HS-5 (cell line): ENCODE data around the gene KLRG1.
A peak's percentile ranks its signal among the peaks of the same experiment; 100 is the strongest.

Source experiments
- DNase-seq: peaks from one replicate; pipeline ENCODE4 v3.0.0-alpha.2; 2012; ENCODE audit warnings: low read depth

The KLRG1 gene

DNA sequence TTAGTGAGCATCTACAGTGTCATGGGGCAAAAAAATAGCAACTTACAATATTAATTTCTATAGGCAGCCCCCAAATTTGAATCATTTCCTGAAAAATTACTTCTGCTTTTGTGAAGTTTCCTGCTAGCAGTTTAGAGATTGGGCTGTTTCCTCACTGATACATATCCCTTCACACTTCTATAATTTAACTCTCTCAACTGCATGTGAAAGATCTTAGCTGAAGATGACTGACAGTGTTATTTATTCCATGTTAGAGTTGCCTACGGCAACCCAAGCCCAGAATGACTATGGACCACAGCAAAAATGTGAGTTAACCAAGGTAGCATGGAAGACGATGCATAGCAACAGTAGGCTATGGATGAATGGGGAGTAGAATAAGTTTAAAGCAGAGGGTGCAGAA lies at the start of gene KLRG1:
KLRG1 (plus strand) TSS at position 134 of the 400 bp plus-strand sequence; CDS start at position 224, 90 bp downstream.
- no peak for DNase-seq

DNA sequence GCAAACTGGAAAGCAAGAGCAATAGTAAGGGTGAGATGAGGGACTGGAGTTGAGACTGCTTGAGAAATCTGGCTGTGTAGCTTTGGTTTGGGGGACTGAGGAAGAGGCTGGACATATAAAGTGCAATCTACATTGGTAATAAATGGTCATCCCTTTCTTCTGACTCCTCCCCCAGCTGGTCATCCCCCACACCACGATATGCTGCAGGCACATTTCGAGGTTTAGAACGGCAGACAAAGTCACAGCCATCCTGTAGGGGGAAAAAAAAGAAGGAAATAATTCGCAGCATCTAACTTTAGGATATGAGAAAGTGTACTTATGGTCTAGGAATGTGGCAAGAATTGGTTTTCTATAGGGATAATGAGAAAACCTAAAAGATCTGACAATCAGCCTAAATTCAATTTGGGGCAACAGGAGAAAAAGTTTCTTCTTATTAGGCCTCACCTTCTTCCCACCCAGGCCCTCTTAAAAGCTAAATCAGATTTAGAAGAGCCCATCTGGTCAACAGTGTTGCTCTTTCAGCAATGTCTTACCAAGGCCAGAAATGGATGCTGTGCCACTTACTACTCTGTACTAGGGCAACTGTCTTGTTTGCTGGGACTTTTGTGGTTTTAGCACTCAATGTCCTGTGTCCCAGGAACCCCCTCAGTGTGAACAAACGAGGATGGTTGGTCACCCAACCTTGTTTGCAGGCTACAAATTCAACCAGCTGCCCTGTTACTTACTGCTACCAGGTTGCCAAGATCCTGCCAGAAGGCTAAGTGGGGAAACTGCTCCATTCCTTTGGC lies 47.5 kb upstream of the KLRG1 start:
- DNase-seq, result no peak

DNA sequence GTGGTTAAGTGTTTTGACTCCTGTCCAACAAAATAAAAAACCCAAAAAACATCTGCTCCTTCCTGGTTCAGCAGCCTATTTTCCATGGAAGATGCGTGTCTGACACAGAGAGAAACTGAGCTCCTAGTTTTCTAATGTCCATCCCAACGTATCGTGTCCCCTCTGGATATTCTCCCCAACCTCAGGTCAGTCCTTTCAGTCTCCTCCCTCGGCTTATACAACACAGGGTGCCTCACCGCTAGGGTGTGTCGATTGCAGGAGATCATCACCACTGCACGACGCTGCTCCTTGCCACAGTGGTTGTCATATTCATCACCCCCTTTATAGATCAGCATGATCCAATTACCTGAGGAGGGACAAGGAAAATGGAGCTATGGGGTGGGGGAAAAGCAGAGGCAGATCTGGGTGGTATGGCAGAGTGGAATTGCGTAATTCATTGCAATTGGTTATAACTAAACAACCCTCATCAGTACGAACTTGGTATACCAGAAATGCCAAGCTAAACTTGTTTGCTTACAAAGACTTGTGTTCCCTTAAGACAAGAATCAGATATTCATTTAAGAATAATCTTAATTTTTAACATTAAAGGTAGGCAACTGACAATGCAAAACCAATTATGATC lies 45.7 kb upstream of the KLRG1 start:
- no peak for DNase-seq

DNA sequence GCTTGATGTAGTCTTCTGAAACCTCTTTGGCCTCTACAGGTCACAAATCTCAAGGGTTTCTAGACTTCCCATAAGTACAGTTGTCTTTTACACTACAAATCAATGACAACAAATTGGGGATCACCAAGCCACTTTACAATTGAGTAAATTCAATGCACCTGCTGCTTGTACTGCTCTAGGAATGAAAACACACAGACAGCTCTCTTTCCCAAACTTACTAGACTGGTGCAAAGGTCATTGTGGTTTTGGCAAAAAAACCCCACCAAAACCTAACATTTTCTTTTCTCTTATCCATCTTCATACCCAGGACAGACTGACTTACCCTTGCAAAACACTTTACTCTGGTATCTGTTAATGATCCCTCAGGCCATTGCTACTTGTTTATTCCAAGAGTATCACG lies 42.6 kb upstream of the KLRG1 start:
- DNase-seq, result no peak

DNA sequence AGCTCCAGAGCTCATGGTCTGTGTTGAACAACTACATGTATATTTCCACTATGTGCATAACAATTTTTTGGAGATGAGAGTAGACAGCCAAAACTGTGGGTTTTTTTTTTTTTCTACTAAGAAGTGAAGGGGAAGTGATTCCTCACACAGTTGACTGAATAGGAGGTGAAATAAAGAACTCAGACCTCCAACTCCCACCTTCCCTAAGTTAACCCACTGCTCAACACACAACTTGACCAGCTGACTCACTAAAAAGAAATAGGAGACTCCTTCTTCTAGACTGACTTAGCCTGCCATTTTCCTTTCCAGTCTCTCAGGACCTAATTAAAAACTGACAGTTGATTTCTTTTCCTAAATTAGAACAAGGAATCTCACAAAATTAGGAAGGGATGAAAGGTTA lies 41.6 kb upstream of the KLRG1 start:
- no peak for DNase-seq

DNA sequence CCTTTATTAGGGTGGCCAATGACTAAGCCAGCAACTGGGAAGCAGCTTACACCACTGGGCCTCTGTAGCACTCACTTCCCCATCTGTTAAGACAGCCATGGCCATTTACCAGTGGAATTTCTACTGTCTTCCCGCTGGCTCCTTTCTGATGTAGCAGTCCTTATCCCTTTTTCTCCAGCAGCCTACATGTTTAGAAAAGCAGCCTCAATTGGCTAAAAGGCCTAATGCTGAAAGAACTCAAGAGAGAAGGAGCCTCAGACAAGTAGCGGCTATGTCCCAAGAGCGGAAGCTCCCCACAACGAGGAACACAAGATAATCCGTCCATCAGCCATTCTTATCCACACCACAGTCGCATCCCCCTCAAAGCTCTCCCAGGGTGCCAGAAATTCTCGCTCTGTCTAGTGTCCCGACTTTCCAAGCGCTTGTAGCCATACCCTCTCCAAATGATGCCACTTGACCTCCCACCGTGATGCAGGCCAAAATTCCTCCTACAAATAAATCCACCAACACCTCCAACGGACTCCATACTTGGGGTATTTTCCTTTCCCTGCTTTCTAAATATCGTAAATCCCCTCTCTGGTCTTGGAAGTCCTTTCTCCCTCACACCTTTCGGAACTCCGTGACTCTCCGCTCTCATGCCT lies 40.5 kb upstream of the KLRG1 start:
- peak; percentile 14 for DNase-seq

DNA sequence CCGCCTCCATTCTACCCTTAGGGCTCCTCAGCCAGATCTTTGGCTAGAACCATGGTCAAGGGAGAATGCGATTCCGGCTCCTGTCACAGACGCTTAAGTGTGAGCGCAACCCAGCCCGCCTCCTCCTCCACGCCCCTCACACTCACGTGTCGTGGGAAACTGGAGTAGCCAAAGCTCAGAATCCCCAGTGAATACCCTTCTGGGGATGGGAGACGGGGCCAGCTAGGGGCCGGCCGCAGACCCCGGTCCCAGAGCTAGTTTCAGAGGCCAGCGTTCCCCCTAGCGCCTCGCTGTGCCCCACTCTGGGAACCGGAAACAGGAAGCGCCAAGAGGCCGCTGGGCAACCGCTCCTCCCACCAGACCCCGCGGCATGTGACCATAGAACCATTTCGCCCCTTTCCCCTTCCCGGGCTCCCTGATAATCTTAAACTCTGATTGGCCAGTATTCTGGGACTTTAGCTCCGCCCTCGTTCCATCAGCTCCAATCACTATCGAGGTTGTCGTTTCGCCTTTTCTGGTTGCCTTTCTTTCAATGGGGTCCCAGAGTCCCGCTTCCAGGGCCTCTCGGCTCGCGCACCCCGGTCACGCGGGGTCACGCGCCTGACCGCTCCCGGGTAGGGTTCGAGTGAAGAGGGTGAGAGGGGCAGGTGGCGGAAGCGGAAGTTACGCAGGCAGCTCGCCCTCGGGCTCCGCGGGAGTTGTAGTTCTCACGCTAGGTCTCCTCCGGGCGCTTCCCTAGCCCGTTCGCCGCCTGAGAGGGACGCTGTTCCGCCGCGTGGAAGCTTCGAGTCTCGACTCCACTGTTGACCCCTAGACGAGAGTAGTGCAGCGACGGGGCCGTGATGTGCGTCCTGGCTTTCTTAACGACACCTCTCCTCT lies 39.8 kb upstream of the KLRG1 start, which contains the start of gene M6PR:
M6PR (minus strand) TSS at position 304 of the 879 bp plus-strand sequence. CDS start 3,241 bp downstream, outside the sequence.
- peak; percentile 94 for DNase-seq

DNA sequence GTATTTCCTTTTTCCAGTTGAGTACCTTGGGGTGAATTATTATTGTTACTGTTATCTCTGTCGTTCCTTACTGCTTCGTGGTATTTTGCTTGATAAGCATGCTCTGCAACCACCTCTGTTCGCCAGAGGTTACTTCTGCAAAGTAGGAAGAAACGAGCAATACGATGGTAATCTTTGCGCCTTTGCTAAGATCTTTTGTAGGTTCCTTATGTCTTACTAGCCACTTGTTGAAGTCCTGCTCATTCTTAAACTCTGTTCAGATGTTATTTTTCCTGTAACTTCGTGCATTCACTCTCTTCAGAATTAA lies 39.2 kb upstream of the KLRG1 start:
- no peak for DNase-seq

DNA sequence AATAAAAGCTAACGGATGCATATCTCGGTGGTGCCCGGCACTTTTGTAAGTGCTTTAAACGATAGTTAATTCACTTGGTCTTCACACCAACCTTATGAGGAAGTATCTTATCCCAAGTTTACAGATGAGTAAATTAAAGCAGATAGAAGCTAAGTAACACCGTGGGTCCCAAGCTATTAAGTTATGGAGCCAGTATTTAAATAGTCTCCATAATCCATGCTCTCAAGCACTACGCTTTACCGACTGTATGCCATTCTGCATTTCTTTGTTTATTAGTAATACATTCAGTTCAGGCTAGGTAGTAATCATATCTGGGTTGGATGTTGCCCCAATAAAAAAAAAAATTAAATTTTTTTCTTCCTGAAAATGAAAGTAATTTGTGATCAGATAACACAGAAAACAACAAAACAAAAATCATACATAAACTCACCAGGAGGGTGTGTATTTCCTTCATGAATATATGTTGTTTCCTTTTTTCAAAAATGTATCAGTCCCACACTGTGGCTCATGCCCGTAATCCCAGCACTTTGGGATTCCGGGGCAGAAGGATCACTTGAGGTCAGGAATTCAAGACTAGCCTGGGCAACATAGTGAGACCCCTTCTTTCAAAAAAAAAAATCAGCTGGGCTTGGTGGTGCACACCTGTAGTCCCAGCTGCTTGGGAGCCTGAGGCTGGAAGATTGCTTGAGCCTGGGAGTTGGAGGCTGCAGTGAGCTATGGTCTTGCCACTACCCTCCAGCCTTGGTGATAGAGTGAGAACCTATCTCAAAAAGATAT lies 38.5 kb upstream of the KLRG1 start:
- DNase-seq, result no peak

DNA sequence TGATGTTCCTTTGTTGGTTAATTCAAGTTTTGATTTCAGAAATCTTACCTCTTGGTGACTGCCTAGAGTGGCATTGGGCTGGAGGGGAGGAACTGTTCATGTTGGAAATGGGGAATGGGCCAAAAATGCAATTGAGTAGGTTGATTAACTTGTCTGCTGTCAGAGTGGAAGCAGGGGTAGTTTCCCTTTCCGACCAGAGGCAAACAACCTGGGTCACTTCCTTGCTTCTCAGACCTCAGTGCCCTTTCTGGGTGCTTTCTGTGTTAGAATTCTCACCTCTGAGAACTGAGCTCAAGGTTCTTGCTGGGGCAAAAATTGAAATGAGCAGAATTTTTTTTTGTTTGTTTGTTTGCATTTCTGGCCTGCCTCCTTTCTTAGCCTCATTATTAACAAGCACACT lies 37.6 kb upstream of the KLRG1 start:
- DNase-seq, result no peak

DNA sequence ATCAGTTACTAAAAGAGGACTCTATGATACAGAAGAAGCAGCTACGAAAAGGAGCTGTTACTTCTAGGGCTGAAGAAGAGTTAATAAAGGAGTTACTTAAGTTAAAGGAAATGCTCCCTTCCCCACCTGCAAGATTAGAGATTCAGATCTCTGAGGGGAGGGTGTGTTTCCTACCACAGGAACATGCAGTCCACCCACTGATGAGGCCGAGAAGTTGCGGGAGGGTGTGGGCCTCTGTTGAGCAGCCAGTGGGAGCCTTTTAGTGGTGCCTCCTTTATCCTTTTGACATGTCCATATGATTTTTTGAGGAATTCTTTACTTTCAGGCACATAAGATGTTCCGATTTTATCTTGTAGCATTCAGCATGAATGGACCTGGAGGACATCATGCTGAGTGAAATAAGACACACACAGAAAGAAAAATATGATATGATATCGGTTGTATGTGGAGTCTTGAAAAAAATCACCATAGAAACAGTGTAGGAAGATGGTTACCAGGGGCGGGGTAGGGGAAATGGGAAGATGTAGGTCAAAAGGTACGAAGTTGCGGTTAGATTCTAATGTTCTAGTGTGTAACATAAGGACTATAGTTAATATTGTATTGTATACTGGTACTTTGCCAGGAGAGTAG lies 35.5 kb upstream of the KLRG1 start:
- DNase-seq, result no peak

DNA sequence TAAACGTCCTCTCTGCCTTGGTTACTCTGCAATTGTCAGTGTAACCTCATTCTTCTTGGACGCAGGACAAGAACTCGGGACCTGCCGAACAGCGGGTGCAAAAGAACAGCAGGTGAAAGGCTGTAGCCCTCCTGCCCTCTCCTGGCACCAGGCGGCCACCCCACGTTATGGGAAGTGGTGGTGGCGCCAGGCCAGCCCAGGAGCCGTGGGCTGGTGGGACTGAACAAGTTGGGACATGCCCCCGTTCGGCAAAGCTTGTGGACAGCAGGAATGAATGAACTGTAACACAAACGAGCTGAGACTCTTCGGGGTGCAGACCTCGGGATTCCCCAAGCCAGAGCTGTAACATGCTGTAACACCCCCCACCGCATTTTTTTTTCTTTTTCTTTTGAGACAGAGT lies 33.3 kb upstream of the KLRG1 start:
- DNase-seq, result no peak

DNA sequence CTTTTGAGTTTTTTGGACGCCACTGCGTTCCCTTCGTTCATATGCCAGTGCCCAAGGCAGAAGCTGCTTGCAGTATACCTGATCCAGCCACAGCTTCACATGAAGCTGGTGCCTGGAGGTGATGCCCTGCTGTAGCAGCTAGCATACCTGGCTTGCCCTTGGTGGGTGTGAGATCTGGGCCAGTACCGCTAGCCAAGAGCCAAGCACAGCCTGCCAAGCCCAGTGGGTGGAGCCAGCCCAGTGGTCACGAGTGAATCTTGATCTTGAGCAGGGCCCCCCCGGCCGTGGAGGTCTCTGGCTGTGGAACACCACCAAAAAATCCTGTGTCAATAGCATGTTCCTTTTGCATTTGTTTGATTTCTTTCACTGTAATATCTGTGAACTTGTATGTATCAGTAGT lies 32.6 kb upstream of the KLRG1 start:
- no peak for DNase-seq

DNA sequence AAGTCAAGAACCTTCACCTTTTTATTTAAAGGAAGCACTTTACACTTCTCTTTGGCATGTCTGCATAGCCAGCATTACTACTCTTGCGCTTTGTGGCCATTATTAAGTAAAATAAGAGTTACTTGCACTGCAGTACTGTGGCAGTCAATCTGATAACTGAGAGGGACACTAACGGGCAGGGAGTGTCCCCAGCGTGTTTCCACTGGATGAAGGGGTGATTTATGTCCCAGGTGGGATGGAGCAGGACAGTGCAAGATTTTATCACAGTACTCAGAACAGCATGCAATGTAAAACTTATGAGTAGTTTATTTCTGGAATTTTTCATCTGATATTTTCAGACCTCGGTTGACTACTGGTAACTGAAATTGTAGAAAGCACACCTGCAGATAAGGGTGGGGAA lies 31.8 kb upstream of the KLRG1 start:
- DNase-seq, result no peak

DNA sequence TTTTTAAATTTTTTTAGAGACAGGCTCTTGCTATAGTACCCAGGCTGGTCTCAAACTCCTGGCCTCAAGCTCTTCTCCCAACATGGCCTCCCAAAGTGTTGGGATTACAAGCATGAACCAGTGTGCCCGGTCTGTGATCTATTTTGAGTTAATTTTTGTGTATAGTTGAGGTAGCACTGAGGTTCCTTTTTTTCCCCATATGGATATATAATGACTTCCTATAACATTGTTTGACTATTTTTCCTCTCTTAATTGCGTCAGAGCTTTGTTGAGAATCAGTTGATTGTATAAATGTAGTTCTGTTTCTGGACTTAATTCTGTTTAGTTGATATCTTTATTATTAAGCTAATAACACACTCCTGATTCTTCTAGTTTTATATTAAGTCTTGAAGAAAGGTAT lies 31.3 kb upstream of the KLRG1 start:
- no peak for DNase-seq

DNA sequence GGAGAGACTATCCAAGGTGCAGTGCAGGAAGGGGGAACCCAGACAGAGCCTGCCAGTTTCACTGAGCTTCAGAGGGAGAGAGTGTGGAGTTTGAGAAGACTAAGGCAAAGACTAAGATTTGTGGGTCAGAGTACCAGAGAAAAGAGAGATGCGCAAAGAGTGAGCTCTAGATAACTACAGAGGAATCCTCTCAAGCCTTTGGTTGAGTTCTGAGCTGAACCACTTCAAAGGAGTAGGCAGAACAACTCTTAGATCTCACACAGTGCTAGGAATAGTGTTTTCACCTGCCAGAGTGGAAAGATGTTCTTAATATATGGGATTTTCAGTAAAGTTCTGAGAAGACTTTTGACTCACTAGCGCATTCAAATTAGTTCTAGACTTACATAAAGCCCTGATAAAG lies 29.2 kb upstream of the KLRG1 start:
- DNase-seq, result no peak

DNA sequence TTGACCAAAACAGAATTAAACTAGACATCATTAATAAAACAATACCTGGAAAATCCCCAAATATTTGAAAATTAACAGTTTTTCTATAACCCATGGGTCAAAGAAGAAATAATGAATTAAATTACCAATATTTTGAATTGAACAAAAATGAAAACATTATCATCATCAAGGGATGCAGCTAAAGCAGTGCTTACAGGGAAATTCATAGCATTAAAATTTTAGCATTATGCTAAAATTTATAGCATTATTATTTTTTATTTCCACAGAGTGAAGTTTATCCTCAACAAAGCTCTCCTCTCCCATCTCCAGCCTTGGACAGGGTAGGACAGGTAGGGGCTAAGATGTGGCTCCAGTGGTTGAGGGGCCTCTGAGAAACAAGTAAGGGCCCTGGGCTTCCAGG lies 20.6 kb upstream of the KLRG1 start:
- no peak for DNase-seq

DNA sequence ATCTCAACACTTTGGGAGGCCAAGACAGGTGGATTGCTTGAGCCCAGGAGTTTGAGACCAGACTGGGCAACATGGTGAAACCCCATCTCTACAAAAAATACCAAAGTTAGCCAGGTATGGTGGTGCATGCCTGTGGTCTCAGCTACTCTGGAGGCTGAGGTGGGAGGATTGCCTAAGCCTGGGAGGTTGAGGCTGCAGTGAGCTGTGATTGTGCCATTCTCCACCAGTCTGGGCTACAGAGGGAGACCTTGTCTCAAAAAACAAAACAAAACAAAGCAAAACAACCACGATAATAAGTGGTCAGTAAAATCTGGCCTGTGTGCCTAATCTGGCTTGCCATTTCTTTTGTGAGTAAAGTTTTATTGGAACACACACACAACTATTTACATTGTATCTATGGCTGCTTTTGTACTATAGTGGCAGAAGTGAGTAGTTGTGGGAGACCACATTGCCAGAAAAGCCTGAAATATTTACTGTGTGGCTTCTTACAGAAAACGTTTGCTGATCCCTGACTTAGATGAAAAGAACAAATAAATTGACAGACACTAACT lies 19.4 kb upstream of the KLRG1 start:
- no peak for DNase-seq

DNA sequence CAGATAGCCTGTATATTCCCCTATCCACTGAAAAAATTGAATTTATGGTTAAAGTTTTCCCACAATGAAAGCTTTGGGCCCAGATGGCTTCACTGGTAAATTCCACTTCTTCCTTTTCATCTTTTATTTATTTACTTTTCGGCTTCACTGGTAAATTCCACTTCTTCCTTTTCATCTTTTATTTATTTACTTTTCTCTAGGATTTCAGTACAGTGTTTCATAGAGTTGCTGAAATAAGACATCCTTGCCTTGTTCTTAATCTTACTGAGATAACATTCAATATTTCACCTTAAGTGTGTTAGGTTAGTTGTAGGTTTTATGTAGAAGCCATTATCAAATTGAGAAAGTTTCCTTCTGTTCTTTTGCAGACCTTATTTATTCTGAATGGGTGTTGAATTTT lies 18.9 kb upstream of the KLRG1 start:
- DNase-seq, result no peak

DNA sequence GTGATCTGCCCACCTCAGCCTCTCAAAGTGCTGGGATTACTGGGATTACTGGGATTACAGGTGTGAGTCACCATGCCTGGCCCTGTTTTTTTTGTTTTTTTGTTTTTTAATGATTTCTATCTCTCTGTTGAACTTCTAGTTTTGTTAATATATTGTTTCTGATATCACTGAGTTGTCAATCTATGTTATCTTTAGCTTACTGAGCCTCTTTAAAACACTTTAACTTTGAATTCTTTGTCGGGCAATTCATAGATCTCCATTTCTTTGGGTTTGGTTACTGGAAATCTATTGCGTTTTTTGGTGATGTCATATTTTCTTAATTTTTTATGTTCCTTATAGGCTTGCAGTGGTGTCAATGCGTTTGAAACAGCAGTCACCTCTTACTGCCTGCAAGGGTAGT lies 9.2 kb upstream of the KLRG1 start:
- DNase-seq, result no peak

DNA sequence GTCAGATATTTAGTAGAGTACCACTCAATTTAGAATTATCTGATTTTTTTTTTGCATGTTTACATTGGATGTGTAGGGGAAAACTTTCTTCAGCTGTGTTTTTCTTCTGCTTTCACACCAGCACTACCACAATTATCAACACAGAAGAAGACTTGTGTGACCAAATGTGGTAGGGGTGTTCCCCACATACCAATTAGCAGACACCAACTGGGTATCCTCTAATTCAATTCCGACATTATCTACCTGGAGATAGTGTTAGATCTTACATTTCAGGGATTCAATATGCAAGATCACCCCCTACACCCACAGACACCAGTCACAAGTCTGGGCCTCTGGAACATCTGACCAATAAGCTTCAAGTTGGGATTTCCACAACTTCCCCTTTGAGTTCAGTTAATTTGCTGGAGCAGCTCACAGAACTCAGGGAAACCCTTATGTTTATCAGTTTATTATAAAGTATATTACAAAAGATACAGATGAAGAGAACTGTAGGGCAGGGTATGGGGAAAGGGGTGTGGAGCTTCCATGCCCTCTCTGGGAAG lies 4.1 kb upstream of the KLRG1 start:
- DNase-seq, result no peak
